HEK293 (cell line): ENCODE data around the gene SLK.

Experiments
- CTCF ChIA-PET: fragments of 350-600 bp; formaldehyde crosslinking; extraction: SDS; loops from one replicate; lab custom pipeline; 2021; ENCODE audit warnings: antibody characterized with exemption; lab: Yijun Ruan, JAX
- POLR2A ChIA-PET: fragments of 300-600 bp; formaldehyde crosslinking; extraction: SDS; loops from one replicate; lab custom pipeline; 2020; ENCODE audit warnings: antibody characterized with exemption, inconsistent platforms; lab: Yijun Ruan, JAX
- H3K27ac ChIP-seq: fragments of 200-500 bp; sonication (Bioruptor generic); 2 replicates; pipeline ENCODE4 v1.5.1; 2014; ENCODE audit warnings: low read depth, low read length, control low read depth, inconsistent platforms; ENCODE audit errors: extremely low read depth
- H3K36me3 ChIP-seq, 2 experiments: fragments of 200-500 bp in 1 of 2; sonication (Bioruptor generic) in 1 of 2; 1 replicate in 1 of 2; 2 replicates in 1 of 2; pipeline ENCODE4 v1.5.1; 2014 to 2017; ENCODE audit warnings: inconsistent platforms in 2 of 2, low read length in 2 of 2; ENCODE audit not compliant: control insufficient read depth in 2 of 2, insufficient read depth in 1 of 2
- H3K4me1 ChIP-seq: fragments of 200-500 bp; sonication (Bioruptor generic); 2 replicates; pipeline ENCODE4 v1.5.1; 2014; ENCODE audit warnings: mild to moderate bottlenecking, low read length, inconsistent platforms; ENCODE audit not compliant: control insufficient read depth, insufficient read depth
- H3K4me3 ChIP-seq: 2 replicates; pipeline ENCODE4 v1.5.1; 2011; ENCODE audit warnings: low read depth, mild to moderate bottlenecking, control low read depth, low read length, moderate library complexity
- H3K9me3 ChIP-seq: fragments of 200-500 bp; sonication (Bioruptor generic); 2 replicates; pipeline ENCODE4 v1.5.1; 2014; ENCODE audit warnings: low read depth, low read length, inconsistent platforms; ENCODE audit not compliant: control insufficient read depth, insufficient read depth
- KLF16 ChIP-seq: fragments of 450-650 bp; formaldehyde crosslinking; IDR thresholded peaks from 2 replicates; pipeline ENCODE4 v1.5.1; 2017; ENCODE audit warnings: missing biosample characterization, missing genetic modification characterization
- KLF9 ChIP-seq: fragments of 450-650 bp; formaldehyde crosslinking; IDR thresholded peaks from 2 replicates; pipeline ENCODE4 v1.5.1; 2016; ENCODE audit warnings: missing biosample characterization, missing genetic modification characterization, low read depth
- PBX3 ChIP-seq: sonication (generic); formaldehyde crosslinking; IDR thresholded peaks from 2 replicates; pipeline ENCODE4 v1.8.1; 2022; ENCODE audit warnings: mild to moderate bottlenecking, moderate library complexity, missing genetic modification reagents
- ZBTB48 ChIP-seq: fragments of 450-650 bp; formaldehyde crosslinking; IDR thresholded peaks from 2 replicates; pipeline ENCODE4 v1.5.1; 2016; ENCODE audit warnings: missing biosample characterization, missing genetic modification characterization
- ZEB2 ChIP-seq: fragments of 450-650 bp; formaldehyde crosslinking; IDR thresholded peaks from 2 replicates; pipeline ENCODE4 v1.5.1; 2016; ENCODE audit warnings: missing biosample characterization, missing genetic modification characterization
- ZNF121 ChIP-seq: fragments of 450-650 bp; formaldehyde crosslinking; IDR thresholded peaks from 2 replicates; pipeline ENCODE4 v1.5.1; 2016; ENCODE audit warnings: missing biosample characterization, missing genetic modification characterization
- ZNF138 ChIP-seq: fragments of 450-650 bp; formaldehyde crosslinking; IDR thresholded peaks from 2 replicates; pipeline ENCODE4 v1.5.1; 2016; ENCODE audit warnings: missing biosample characterization, missing genetic modification characterization, borderline replicate concordance
- ZNF19 ChIP-seq: fragments of 450-650 bp; formaldehyde crosslinking; IDR thresholded peaks from 2 replicates; pipeline ENCODE4; 2016; ENCODE audit warnings: missing biosample characterization, missing genetic modification characterization, low read depth
- ZNF214 ChIP-seq: fragments of 450-650 bp; formaldehyde crosslinking; IDR thresholded peaks from 2 replicates; pipeline ENCODE4 v1.5.1; 2017; ENCODE audit warnings: missing biosample characterization, mild to moderate bottlenecking, missing genetic modification characterization, borderline replicate concordance
- ZNF23 ChIP-seq: fragments of 450-650 bp; formaldehyde crosslinking; IDR thresholded peaks from 2 replicates; pipeline ENCODE4 v1.5.1; 2016; ENCODE audit warnings: missing biosample characterization, missing genetic modification characterization, borderline replicate concordance
- ZNF24 ChIP-seq: fragments of 450-650 bp; formaldehyde crosslinking; IDR thresholded peaks from 2 replicates; pipeline ENCODE4 v1.5.1; 2016; ENCODE audit warnings: missing biosample characterization, missing genetic modification characterization
- ZNF280C ChIP-seq: fragments of 450-650 bp; formaldehyde crosslinking; IDR thresholded peaks from 2 replicates; pipeline ENCODE4 v1.5.1; 2016; ENCODE audit warnings: missing biosample characterization, missing genetic modification characterization
- ZNF311 ChIP-seq: fragments of 450-650 bp; formaldehyde crosslinking; IDR thresholded peaks from 2 replicates; pipeline ENCODE4 v1.5.1; 2017; ENCODE audit warnings: missing biosample characterization, missing genetic modification characterization, borderline replicate concordance
- ZNF404 ChIP-seq: fragments of 450-650 bp; formaldehyde crosslinking; IDR thresholded peaks from 2 replicates; pipeline ENCODE4 v1.5.1; 2017; ENCODE audit warnings: missing biosample characterization, missing genetic modification characterization
- ZNF558 ChIP-seq: fragments of 450-650 bp; formaldehyde crosslinking; IDR thresholded peaks from 2 replicates; pipeline ENCODE4 v1.5.1; 2016; ENCODE audit warnings: missing biosample characterization, missing genetic modification characterization
- ZNF624 ChIP-seq: fragments of 450-650 bp; formaldehyde crosslinking; IDR thresholded peaks from 2 replicates; pipeline ENCODE4 v1.5.1; 2017; ENCODE audit warnings: missing biosample characterization, missing genetic modification characterization
- ZNF645 ChIP-seq: fragments of 450-650 bp; formaldehyde crosslinking; IDR thresholded peaks from 2 replicates; pipeline ENCODE4; 2016; ENCODE audit warnings: missing biosample characterization, missing genetic modification characterization
- TF ChIP-seq, protein P1 (sequence below): fragments of 450-650 bp; formaldehyde crosslinking; IDR thresholded peaks from 2 replicates; pipeline ENCODE4 v1.5.1; 2016; ENCODE audit warnings: missing biosample characterization, missing genetic modification characterization
- TF ChIP-seq, protein P2 (sequence below): IDR thresholded peaks from 2 replicates; pipeline ENCODE4 v1.6.1; 2011; ENCODE audit warnings: mild to moderate bottlenecking, low read depth, low read length, borderline replicate concordance
- TF ChIP-seq, protein P3 (sequence below): fragments of 450-650 bp; formaldehyde crosslinking; IDR thresholded peaks from 2 replicates; pipeline ENCODE4 v1.5.1; 2016; ENCODE audit warnings: missing biosample characterization, missing genetic modification characterization

Gene SLK

GRCh38 chr10:104037261-104037951, 70.5 kb downstream of the SLK start (continued):
- TF ChIP-seq, protein P1, sequence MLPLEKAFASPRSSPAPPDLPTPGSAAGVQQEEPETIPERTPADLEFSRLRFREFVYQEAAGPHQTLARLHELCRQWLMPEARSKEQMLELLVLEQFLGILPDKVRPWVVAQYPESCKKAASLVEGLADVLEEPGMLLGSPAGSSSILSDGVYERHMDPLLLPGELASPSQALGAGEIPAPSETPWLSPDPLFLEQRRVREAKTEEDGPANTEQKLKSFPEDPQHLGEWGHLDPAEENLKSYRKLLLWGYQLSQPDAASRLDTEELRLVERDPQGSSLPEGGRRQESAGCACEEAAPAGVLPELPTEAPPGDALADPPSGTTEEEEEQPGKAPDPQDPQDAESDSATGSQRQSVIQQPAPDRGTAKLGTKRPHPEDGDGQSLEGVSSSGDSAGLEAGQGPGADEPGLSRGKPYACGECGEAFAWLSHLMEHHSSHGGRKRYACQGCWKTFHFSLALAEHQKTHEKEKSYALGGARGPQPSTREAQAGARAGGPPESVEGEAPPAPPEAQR (tag by site-specific recombination) = no peak
- TF ChIP-seq ZNF19 (no peak), ZNF121 (no peak), PBX3 (CRISPR knock-in tag) (no peak), ZNF23 (tag by site-specific recombination) (no peak), ZNF280C (tag by site-specific recombination) (no peak), ZNF138 (tag by site-specific recombination) (no peak), KLF9 (tag by site-specific recombination) (no peak), ZNF214 (no peak)
- TF ChIP-seq, all 188 proteins: peak for 0

DNA sequence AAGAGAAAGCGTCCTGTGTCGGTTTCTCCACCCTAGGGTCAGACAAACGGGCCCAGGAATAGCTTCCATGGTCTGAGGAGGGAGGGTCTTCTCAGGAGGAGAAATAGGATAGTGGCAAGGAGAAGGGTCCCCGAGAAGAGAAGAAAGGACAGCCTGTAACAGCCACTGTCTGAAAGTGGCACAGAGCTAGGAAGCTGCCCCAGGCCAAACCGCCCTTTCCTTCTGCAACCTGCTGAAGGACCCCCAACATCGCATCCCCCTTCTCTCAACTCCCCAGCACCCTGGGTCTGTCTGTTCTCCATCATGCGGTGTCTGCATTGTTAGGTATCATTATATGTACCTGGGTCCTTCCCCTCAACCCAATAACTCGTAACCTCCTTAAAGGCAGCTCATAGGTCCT, 71.6 kb downstream of the SLK start:
- Histone ChIP-seq H3K4me1 (no peaks in the 10 kb centered on the region), H3K27ac (no peak overlapping the region), H3K4me3 (no peak overlapping the region), H3K36me3 (no peaks in the 10 kb centered on the region), H3K9me3 (no peaks in the 10 kb centered on the region)
- ChIA-PET POLR2A (no interaction called here), CTCF (interaction anchor here (0.6 to 1.3 kb wide), 2 partner anchors 10 to 13 kb away, joined by 3 read pairs; no protein-coding TSS in a partner anchor)
- TF ChIP-seq ZNF404 (no peak), ZNF558 (tag by site-specific recombination) (no peak), ZEB2 (tag by site-specific recombination) (no peak), ZNF311 (no peak)

DNA sequence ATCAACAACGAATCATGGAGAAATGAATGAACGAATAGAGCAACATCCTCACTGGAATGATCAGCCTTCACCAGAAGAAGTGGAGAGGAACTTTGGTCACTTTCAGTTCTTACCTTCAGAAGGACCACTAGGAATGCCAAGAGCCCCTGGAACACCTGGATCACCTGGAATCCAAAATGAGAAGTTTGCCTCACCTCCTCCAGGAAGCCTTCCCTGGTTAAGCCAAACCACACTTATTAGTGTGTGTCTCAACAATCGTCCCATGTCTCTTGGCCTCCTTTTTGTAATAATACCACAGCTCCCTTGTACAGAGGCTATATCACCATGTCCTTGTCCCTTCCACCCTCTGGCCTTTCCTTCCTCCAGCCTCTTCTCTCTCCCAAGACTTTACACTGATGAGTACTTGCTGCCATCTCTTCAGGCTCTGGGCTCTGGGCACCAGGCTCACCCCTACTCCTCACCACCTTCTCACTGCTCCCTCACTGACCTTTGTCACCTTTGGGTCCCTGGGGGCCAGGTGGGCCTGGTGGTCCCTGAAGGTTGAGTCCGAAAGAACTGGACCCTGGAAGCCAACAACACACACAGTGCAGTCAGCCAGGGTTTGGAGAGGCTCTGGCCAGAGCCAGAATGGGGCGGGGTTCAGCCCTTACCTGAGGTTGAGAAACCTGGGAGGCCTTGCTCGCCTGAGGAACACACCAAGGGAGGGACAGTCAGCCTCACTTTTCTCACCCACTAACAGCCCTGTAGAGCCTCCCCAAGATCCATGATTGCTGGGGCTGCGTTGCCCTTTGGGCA, 72.2 kb downstream of the SLK start:
- H3K4me3 ChIP-seq = no peak overlapping the region
- ChIA-PET POLR2A (no interaction called here), CTCF (interaction anchor here (0.6 to 1.3 kb wide), 2 partner anchors 11 to 13 kb away, joined by 3 read pairs; no protein-coding TSS in a partner anchor)
- H3K4me1 ChIP-seq = no peaks in the 10 kb centered on the region
- no peak overlapping the region for H3K27ac ChIP-seq
- no peaks in the 10 kb centered on the region for H3K36me3 ChIP-seq
- no peaks in the 10 kb centered on the region for H3K9me3 ChIP-seq
- no peak for TF ChIP-seq ZNF24 (tag by site-specific recombination)
- no peak for TF ChIP-seq ZBTB48 (tag by site-specific recombination)
- TF ChIP-seq, protein P2, sequence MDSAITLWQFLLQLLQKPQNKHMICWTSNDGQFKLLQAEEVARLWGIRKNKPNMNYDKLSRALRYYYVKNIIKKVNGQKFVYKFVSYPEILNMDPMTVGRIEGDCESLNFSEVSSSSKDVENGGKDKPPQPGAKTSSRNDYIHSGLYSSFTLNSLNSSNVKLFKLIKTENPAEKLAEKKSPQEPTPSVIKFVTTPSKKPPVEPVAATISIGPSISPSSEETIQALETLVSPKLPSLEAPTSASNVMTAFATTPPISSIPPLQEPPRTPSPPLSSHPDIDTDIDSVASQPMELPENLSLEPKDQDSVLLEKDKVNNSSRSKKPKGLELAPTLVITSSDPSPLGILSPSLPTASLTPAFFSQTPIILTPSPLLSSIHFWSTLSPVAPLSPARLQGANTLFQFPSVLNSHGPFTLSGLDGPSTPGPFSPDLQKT = no peak
- no peak for TF ChIP-seq KLF16 (tag by site-specific recombination)
- no peak for TF ChIP-seq ZNF645 (tag by site-specific recombination)
- TF ChIP-seq, protein P3, sequence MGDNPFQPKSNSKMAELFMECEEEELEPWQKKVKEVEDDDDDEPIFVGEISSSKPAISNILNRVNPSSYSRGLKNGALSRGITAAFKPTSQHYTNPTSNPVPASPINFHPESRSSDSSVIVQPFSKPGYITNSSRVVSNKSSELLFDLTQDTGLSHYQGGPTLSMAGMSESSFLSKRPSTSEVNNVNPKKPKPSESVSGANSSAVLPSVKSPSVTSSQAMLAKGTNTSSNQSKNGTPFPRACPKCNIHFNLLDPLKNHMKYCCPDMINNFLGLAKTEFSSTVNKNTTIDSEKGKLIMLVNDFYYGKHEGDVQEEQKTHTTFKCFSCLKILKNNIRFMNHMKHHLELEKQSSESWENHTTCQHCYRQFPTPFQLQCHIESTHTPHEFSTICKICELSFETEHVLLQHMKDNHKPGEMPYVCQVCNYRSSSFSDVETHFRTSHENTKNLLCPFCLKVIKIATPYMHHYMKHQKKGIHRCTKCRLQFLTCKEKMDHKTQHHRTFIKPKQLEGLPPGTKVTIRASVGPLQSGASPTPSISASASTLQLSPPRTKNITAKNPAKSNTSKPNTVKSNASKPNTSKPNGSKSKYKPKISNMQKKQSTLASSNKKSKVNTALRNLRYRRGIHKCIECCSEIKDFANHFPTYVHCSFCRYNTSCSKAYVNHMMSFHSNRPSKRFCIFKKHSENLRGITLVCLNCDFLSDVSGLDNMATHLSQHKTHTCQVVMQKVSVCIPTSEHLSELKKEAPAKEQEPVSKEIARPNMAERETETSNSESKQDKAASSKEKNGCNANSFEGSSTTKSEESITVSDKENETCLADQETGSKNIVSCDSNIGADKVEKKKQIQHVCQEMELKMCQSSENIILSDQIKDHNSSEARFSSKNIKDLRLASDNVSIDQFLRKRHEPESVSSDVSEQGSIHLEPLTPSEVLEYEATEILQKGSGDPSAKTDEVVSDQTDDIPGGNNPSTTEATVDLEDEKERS (tag by site-specific recombination) = no peak
- TF ChIP-seq ZNF624 (tag by site-specific recombination) = no peak
